NCI-H187 treated with DMSO at 0.1 percent for 48 hours (cell line): ENCODE results near the gene CPA5.
"Not testable (repeated sequence)": the region's sequence is repeated elsewhere in the genome, so short reads cannot be mapped to it uniquely, and the experiment has no call there.

Source experiments
- DNase-seq: peaks from one replicate; lab custom pipeline; 2025; lab: John Stamatoyannopoulos, UW

CPA5 gene, protein sequence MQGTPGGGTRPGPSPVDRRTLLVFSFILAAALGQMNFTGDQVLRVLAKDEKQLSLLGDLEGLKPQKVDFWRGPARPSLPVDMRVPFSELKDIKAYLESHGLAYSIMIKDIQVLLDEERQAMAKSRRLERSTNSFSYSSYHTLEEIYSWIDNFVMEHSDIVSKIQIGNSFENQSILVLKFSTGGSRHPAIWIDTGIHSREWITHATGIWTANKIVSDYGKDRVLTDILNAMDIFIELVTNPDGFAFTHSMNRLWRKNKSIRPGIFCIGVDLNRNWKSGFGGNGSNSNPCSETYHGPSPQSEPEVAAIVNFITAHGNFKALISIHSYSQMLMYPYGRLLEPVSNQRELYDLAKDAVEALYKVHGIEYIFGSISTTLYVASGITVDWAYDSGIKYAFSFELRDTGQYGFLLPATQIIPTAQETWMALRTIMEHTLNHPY

DNA sequence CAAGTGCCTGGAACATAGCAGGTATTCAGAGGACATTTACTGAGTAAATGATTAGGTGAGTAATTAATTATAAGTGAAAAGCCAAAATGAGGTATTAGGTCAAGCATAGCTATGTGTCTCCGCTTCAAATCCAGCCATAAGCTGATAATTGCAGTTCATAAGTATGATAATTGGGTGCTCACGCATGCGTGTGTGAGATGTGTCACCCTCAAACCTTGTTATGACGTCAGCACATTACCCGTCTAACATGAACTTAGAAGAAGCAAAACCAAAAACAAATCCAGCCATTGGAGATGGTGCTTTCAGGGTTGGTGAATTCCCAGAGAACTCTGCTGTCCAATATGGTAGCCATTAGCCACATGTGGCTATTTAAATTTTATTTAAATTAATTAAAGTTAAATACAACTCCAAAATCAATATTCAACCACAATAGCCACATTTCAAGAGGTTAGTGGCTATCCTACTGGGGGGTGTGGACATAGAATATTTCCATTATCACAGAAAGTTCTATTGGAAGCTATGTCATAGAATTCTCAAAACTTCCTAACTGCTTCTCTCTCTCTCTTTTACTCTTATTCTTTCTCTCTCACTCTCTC lies at the start of gene CPA5:
CPA5 (plus strand) TSS at position 546 of the 596 bp plus-strand sequence. CDS start 1,670 bp downstream, outside the sequence.
- DNase-seq = no peak

DNA sequence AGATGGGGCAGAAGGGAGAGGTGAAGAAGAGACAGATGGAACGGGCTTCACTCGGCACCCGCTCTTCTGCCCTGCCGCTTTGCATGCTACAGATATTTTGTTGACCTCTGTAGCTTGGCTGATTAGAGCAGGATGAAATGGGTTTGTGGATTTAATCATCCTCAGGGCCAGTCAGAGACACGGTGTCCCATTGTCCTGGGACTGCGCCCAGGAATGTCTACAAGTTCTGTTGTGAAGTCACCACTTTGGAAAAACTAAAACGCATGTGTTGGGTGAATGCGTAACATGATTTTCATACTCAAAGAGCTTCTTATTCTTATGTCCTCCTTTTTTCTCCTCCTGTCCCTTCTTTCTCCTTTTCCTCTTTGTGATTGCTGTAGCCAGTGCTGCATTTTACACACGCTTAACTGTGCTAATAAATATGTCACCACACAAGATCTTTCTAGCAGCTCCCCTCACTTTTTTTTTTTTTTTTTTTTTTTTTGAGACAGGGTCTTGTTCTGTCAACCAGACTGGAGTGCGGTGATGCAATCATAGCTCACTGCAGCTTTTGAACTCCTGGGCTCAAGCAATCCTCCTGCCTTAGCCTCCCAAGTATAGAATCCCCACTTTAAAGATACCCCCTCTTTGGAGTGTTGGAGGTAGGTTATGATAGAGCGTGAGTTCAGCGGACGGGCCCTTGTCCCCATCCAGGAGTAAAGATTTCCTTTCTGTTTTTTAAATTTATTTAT lies 48.2 kb upstream of the CPA5 start:
- DNase-seq = no peak

DNA sequence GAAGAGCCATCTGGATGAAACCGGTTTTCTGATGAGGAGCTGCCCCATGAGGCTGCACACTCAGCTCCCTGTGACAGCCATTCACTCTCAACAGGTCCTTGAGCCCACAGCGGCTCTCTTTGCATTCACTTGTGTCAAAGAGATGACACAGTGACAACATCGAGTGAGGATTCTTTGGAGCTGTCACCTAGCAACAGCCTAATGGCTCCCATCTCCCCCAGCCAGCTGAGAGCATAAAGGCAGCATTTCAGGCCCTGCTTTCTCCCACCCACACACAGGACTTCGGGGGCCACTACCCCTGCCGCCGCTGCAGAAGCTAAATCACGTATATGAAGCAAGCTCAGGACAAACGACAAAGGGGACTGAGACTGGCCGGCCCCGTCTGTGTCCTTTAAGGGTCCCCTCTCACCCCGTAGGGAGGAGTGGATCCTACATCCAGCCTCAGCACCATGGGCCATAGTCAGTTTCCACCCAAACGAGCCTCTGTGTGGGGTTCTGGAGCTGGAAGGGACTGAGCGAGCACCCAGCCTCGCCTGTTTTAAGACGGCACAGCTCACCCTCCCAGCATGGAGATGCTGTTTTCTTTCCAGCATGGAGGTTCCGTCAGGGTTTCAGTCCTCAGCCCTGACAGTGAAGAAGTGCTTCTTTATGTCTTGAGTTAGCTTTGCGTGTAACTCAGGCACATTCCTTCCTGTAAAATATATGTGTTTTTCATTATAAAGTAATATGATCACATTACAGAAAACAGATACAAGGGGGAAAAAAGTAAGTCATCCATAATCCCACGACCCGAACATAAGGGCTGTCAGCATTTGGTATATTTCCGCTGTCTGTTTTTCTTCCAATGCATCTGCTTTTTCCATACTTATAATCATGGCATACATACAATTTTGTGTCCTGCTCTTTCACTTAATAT lies 46.7 kb upstream of the CPA5 start:
- DNase-seq = peak; percentile 93

DNA sequence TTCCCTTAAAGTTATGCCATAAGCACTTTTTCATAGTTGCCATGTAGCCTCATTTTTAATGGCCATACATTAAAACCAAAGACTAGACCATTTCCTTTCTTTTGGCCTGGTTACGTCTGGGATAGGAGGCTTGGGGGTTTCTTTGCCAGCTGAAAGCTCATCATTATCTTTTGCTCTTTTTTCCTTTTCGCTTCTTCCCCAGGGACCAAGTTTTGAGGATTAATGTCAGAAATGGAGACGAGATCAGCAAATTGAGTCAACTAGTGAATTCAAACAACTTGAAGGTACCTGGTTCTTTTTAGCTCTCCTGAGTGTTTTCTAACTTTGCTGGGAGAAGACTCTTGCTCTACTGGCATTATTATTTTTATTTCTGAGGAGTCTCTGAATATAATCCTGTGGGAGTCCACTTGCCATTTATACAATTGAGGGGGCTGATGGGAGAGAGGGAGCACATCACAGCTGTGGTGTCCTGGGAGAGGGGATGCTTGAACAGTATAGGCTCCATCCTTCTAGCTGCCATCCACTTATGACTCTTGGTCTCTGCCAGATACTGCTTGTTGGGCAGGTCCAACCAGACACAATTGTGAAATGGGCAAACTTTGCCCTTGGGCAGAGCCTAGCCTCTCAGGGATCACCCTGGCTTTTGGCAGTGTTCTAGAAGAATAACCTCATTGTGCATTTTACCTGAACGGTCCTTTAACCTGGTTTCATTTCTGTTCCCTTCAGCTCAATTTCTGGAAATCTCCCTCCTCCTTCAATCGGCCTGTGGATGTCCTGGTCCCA lies 45.9 kb upstream of the CPA5 start:
- DNase-seq = no peak

DNA sequence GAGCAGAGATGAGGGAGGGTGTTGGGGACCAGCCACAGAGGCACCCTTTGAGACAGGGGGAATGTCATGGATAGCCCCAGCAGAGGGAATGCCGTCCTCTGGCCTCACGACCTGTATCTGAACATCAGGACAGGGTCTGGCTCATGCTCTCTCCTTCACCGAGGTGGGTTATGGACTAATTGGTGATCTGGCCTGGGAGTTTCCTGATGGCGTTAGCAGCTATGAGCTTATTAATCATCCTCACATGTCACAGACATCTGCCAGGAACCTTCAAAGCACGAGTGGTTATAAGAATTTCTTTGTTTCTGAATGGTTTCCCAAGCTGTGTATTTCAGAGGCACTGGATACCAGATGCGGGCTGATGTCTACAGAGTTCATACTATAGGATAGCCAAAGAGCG lies 44.8 kb upstream of the CPA5 start:
- DNase-seq = no peak

DNA sequence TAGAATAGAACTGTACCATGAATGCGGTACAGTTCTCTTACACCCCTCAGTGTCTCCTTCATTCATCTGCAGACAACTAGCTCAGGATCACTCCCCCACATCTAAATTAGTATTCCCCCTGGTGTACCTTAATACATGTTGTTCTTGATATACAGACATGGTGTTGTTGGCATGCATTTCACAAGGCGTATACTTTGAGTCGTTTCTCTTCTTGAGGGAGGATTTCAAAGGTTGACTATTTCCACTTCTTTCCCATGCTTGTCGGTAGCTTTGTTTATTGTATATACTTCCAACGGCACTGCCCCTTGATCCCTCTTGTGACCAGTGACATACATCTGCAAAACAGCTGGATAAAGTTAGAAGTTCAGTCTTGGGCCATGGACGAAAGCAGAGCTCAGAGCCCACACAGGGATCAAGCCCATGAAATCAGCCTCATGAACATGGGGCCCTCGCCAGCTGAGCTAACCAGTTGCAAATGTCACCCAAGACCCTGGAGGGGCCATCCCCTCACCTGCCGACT lies 43.1 kb upstream of the CPA5 start:
- DNase-seq = no peak

DNA sequence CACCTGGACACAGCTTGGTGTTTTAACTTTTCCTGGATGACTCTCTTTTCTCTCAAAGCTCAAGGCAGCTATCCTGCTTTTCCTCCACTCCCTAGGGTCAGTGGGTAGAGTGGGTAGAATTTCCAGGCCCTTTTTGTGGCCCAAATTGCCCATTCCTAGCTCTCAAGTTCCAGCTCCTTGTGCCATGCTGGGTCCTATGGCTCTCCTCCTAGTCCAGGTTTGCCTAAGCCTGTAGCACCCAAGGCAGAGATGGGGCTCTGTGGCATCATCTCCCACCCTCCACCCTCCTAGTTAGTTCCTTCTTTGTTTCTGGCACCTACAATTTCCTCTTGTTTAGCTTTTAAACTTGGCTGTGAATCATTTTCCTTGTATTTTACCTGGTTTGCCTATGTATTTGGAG lies 42.0 kb upstream of the CPA5 start:
- no peak for DNase-seq

DNA sequence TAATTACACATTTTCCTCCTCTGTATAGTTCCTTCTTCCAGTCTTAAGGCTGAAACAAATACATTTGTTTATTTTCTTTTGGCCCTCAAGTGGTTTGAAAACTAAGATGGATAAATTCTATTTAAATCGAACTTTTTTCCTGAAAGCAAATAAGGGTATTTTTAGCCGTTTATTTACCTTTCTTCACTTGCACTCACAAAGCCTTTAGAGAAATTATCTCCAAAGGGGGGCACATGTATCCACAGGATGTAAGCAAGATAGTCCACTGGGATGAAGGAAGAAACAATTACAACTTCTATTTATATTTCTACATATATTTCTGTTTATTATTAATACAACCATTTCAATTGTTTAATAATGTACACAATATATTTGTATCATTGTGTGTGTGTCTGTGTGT lies 41.5 kb upstream of the CPA5 start:
- no peak for DNase-seq

DNA sequence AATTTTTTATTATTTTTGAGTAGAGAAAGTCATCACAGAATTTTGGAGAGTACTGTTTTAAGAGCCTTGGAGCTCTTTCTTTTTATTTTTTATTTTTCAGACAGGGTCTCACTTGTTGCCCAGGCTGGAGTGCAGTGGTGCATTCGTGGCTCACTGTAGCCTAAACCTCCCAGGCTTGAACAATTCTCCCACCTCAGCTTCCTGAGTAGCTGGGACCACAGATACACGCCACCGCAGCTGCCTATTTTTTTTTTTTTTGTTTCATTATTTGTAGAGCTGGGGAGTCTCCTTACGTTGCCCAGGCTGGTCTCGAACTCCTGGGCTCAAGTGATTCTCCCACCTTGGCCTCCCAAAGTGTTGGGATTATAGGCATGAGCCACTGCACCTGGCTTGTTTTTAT lies 41.1 kb upstream of the CPA5 start:
- no peak for DNase-seq

DNA sequence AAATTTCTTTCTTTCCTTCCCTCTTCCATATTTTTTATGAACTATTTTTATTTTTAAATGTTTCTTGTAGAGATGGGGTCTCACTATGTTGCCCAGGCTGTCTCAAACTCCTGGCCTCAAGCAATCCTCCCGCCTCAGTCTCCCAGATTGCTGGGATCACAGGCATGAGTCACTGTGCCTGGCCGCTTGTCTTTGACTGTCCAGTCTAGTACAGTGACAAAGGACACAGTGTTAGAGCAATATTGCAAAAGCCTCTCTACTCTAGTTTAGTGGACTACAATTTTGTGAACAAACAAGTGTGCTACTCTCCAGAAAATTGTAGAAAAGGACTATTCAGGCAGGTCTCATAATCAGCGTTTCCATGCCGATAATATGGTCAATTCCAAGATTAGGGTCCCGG lies 40.6 kb upstream of the CPA5 start:
- DNase-seq = no peak

DNA sequence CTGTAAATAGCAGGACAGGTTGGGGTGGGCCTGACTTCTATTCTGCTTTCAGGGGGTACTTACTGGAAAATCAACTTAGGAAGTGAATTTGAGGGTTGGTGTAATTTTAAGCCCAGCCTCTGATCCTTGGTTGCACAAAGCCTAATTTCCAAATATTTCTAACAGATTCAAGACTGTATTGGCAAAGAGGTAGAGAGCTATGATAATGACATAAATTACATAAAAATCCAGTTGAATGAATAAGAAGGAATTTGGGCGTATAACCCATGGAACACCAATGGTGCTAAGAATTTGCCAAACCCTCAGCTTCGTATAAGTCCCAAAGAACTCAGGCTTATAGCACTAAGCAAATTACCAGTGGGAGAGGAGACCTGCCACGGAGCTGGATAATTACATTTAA lies 39.7 kb upstream of the CPA5 start:
- no peak for DNase-seq

DNA sequence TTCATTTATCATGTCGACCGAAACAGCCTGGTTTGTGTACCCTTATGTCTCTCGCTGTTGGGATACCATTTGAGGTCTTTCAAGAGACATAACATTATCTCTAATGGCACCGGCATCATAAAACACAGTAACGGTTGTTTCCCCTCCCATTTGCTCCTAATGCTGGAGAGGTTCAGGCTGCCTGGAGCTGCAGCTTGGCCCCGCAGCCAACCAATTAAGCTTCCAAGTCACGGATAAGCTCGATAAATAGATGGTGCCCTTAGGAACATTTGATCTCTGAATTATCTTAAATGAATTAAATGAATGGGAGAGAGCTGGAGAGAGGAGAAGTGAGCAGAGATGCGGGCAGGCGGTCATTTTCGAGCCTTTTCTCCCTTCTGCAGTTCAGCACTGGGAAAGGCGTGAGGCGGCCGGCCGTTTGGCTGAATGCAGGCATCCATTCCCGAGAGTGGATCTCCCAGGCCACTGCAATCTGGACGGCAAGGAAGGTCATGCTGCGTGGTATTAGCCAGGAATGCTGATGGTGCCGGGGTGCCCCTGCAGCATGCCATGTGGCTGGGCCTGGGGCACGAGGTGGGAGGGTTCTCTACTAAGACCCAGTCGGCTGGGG lies 39.1 kb upstream of the CPA5 start:
- DNase-seq = no peak

DNA sequence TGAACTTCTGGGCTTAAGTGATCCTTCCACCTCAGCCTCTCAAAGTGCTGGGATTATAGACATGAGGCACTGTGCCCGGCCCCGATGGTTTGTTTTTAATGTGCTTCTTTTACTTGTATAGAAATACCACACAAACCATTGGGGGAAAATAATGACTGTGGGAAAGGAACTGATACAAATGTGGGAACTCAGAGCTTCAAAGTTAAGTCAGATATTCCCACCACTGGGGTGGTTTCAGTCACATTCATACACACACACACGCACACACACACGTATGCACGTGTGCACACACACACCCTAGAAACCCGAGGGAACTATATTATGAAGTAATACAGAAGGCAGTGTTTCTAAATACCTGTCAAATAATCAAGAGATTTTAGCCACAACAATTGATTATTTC lies 34.6 kb upstream of the CPA5 start:
- DNase-seq = no peak

DNA sequence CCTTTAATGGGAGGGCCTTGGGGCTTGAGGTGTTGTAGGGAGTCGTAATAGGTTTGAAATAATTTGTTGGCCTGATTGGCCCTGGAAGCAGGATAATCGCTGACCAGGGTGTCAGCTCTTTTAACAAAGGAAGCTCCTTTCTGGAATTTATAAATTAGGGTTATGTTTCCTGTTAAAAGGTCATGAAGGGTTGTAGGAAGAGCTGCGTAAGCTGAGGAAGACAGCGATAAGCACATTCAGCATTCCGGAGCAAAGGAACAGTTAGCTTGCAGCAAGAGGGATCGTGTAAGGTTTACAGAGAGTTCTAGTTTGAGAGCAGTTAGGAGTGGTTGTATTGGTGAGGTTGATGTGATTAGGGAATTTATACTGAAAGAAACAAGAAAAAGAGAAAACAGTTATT lies 30.3 kb upstream of the CPA5 start:
- DNase-seq = no peak

DNA sequence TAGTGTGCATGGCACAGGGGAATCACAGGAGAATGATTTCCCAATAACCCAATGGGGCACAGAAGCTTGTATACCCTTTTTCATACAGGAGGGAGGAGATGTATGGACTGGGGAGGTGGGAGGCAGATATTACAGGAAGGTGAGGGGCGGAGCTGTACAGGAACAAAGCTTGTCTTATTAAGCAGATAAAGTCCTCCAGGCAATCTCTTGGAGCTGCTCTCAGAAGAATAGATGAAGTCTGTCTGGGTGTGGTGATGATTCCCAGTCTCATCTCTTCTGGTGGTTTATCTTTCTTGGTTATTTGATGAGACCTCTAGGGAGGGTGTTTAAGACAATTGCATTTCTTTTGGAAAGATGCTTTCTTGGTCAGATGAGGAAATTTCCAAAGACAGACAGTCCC lies 25.1 kb upstream of the CPA5 start:
- DNase-seq = no peak

DNA sequence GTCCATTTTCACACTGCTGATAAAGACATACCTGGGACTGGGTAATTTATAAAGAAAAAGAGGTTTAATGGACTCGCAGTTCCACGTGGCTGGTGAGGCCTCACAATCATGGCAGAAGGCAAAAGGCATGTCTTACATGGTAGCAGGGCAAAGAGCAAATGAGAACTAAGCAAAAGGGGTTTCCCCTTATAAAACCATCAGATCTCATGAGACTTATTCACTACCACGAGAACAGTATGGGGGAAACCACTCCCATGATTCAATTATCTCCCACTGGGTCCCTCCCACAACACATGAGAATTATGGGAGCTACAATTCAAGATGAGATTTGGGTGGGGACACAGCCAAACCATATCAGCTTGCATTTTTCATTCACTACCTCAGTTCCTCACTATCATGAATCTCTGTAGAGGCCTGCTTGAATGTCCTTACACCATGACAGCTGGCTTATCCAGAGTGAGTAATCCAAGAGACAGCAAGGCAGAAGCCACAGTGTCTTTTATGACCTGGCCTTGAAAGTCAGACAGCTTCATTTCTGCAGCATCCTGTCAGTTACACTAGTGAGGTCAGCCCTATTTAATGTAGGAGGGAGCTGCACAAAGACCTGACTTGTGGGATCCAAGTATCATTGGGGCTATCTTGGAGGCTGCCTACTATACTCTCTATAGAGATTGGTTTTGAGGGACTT lies 22.9 kb upstream of the CPA5 start:
- not testable (repeated sequence) for DNase-seq

DNA sequence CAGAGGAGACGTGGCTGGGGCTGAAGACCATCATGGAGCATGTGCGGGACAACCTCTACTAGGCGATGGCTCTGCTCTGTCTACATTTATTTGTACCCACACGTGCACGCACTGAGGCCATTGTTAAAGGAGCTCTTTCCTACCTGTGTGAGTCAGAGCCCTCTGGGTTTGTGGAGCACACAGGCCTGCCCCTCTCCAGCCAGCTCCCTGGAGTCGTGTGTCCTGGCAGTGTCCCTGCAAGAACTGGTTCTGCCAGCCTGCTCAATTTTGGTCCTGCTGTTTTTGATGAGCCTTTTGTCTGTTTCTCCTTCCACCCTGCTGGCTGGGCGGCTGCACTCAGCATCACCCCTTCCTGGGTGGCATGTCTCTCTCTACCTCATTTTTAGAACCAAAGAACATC lies 22.0 kb upstream of the CPA5 start:
- no peak for DNase-seq

DNA sequence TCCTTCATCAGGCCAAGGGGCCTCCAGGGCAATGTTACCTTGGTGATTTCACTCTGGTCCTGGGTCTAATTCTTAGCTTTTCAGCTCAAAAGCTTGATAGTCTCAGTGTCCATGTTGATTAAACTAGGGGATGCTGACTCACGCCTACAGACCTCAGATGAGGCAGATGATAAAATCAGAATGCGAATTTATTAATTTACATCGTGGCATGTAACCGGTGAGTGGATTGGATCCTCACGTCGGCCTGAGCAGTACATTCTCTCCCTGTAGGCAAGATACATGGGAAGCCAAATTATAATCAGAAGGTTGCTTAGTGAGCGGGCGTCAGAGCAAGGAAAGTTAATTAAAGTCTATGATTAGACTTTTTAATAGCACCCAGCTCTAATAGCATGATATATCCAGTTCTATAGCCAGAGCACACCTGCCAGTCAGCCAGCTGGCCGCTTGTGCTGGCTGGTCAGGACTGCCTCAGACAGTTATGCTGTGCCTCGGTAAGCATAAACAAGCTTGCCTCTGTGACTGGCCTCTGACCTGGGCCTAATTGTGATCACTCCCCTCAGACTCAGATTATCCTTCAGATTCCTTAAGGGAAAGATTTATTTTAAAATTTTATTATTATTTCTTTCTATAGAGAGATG lies 20.2 kb upstream of the CPA5 start:
- no peak for DNase-seq

DNA sequence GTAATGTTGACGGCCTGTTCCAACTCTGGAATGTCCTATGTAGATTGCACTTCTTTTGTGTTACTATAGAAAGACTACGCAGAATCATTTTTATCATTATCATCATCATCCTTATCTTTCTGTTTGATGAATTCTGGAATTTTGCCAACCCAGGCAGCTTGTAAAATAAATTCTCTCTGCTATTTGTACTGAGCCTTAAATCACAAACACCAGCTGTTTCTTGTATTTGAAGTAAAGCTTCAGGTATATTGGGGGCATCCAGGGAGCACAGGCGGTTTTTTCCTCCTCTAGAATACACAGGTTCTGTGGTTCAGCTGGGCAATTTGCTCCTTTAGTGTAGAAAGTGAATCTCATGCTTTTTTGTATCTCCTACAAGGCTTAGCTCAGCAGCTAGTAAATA lies 14.9 kb upstream of the CPA5 start:
- no peak for DNase-seq
